Measurements from ENCODE around the gene IBA57.

DNA sequence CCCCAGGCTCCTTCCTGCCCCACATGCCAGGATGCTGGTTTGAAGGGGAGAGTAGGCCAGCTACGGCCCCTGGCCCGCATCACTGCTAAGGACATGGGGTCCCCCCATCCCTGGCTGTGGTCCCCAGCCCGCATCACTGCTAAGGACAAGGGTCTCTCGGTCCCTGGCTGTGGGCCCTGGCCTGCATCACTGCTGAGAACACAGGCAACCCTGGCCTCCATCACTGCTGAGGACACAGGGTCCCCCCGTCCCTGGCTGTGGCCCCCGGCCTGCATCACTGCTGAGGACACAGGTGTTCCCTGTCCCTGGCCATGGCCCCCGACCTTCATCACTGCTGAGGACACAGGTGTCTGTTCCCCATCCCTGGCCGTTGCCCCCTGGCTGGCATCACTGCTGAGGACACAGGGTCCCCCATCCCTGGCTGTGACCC lies 41.8 kb downstream of the IBA57 start:
- no peak for TF ChIP-seq POLR2A (IDR thresholded peaks at IDR 0.05)
- TF ChIP-seq, protein P1, sequence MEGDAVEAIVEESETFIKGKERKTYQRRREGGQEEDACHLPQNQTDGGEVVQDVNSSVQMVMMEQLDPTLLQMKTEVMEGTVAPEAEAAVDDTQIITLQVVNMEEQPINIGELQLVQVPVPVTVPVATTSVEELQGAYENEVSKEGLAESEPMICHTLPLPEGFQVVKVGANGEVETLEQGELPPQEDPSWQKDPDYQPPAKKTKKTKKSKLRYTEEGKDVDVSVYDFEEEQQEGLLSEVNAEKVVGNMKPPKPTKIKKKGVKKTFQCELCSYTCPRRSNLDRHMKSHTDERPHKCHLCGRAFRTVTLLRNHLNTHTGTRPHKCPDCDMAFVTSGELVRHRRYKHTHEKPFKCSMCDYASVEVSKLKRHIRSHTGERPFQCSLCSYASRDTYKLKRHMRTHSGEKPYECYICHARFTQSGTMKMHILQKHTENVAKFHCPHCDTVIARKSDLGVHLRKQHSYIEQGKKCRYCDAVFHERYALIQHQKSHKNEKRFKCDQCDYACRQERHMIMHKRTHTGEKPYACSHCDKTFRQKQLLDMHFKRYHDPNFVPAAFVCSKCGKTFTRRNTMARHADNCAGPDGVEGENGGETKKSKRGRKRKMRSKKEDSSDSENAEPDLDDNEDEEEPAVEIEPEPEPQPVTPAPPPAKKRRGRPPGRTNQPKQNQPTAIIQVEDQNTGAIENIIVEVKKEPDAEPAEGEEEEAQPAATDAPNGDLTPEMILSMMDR (IDR thresholded peaks at IDR 0.05), result no peak
